Measurements from ENCODE around the gene CMC1. TPM values are rescaled to one million over a fixed set of nuclear protein-coding genes. Genes with fewer than 3 reads are reported as not detected.

CMC1 gene
- total RNA-seq, 1 donor from 2014 or later = 21.6 TPM

DNA sequence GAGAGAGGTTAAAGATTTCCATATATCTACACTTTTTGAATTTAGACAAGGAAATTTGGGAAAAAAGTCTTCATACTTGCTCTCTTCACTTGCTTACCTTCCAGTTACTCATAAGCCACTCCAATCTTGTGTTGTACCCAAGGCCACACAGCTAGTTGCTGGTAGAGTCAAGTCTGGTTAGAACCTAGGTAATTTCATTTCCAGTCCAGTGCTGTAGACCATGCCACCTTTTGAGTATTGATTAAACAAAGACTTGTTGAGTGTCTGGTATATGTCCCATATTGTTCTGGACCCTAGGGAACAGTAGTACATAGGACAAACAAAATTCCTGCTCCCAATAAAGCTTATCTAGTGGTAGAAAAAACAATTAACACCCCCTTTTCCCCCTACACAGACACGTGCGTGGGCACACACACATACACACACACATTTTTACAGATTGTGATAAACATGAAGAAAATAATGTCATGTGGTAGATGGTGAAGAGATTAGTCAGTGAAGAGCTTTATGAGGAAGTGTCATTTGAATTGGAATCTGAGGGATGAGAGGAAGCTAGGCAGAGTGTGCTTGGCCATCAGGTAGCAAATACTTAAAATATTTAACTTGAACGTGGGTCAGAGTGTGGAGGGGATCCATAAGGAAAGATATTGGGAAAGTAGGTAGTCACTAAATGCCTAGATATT, 2.1 kb downstream of the CMC1 start:
- H3K27me3 ChIP-seq = no peaks in the 10 kb centered on the region
- peaks cover 20% of the 10 kb centered on the region for H3K4me1 ChIP-seq
- H3K4me3 ChIP-seq = no peak overlapping the region
- no peak for DNase-seq (ENCODE audit: extremely low spot score in 2 of 2)
- intact Hi-C loops (cut with DNase I) = no loop called here
- TF ChIP-seq POLR2A (IDR thresholded peaks at IDR 0.05) = no peak
- no peak for TF ChIP-seq POLR2AphosphoS5 (IDR thresholded peaks at IDR 0.05; ENCODE audit: insufficient read depth in 1 of 2, low read depth in 1 of 2)
- TF ChIP-seq, protein P1, sequence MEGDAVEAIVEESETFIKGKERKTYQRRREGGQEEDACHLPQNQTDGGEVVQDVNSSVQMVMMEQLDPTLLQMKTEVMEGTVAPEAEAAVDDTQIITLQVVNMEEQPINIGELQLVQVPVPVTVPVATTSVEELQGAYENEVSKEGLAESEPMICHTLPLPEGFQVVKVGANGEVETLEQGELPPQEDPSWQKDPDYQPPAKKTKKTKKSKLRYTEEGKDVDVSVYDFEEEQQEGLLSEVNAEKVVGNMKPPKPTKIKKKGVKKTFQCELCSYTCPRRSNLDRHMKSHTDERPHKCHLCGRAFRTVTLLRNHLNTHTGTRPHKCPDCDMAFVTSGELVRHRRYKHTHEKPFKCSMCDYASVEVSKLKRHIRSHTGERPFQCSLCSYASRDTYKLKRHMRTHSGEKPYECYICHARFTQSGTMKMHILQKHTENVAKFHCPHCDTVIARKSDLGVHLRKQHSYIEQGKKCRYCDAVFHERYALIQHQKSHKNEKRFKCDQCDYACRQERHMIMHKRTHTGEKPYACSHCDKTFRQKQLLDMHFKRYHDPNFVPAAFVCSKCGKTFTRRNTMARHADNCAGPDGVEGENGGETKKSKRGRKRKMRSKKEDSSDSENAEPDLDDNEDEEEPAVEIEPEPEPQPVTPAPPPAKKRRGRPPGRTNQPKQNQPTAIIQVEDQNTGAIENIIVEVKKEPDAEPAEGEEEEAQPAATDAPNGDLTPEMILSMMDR (IDR thresholded peaks at IDR 0.05) = no peak
- no peaks in the 10 kb centered on the region for H3K36me3 ChIP-seq
- H3K27ac ChIP-seq = no peak overlapping the region
- H3K9me3 ChIP-seq = no peaks in the 10 kb centered on the region

DNA sequence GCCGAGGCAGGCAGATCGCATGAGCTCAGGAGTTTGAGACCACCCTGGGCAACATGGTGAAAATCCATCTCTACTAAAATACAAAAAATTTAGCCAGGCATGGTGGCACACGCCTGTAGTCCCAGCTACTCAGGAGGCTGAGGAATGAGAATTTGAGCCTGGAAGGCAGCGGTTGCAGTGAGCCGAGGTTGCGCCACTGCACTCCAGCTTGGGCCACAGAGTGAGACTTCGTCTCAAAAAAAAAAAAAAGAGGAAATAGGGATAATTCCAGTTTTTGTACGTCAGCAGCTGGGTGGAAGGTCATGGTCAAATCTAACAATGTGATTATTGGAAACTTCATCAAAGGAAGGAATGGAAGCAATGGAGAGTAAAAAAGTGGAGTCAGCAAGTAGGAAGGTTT, 3.1 kb downstream of the CMC1 start:
- TF ChIP-seq, protein P1 (IDR thresholded peaks at IDR 0.05) = no peak
- TF ChIP-seq POLR2AphosphoS5 (IDR thresholded peaks at IDR 0.05; ENCODE audit: insufficient read depth in 1 of 2, low read depth in 1 of 2) = no peak
- Histone ChIP-seq H3K9me3 (no peaks in the 10 kb centered on the region), H3K36me3 (no peaks in the 10 kb centered on the region), H3K27me3 (no peaks in the 10 kb centered on the region), H3K27ac (no peak overlapping the region), H3K4me3 (no peak overlapping the region), H3K4me1 (peaks cover 20% of the 10 kb centered on the region)
- intact Hi-C loops (cut with DNase I) = no loop called here
- DNase-seq (ENCODE audit: extremely low spot score in 2 of 2) = no peak

DNA sequence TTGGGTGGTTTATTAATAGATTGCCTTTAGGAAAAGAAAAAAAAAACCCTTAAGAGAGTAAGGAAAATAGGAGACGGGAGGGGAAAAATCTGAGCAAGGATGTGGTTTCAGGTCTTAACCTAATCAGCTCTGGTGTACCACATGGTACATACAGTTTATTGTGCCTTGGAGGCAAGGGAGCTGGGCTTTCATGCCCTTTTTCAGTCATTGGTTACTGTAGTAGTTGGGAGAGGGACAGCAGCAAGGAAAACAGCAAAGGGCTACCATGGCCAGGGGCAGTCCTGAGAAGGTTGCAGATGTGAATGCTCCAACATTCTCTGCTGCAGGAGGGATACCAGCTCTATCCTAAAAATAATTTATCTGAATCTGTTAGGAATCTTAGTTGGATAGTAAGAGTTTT, 5.9 kb downstream of the CMC1 start:
- Histone ChIP-seq H3K4me3 (no peak overlapping the region), H3K27me3 (no peaks in the 10 kb centered on the region), H3K36me3 (no peaks in the 10 kb centered on the region), H3K9me3 (no peaks in the 10 kb centered on the region), H3K27ac (no peak overlapping the region), H3K4me1 (peaks cover 23% of the 10 kb centered on the region)
- no peak for DNase-seq (ENCODE audit: extremely low spot score in 2 of 2)
- intact Hi-C loops (cut with DNase I) = no loop called here
- TF ChIP-seq, protein P1 (IDR thresholded peaks at IDR 0.05) = no peak
- TF ChIP-seq POLR2A (IDR thresholded peaks at IDR 0.05) (no peak), POLR2AphosphoS5 (IDR thresholded peaks at IDR 0.05; ENCODE audit: insufficient read depth in 1 of 2, low read depth in 1 of 2) (no peak)

DNA sequence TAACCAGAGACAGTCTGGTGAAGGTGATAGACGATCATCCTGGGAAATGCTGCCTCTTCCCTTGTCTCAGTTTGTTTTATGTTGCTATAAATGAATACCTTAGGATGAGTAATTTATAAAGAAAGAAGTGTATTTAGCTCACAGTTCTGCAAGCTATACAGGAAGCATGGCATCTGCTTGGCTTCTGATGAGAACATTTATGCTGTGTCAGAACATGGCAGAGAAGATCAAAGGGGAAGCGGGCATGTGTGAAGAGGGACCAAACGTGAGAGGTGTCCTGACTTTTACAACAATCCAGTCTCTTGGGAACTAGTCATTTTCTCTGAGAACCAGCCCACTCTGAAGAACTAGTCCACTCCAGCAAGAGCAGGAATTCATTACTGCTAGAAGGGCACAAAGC, 9.6 kb downstream of the CMC1 start:
- H3K4me3 ChIP-seq = no peak overlapping the region
- H3K27ac ChIP-seq = no peak overlapping the region
- intact Hi-C loops (cut with DNase I) = no loop called here
- no peak for DNase-seq (ENCODE audit: extremely low spot score in 2 of 2)
- peaks cover 15% of the 10 kb centered on the region for H3K4me1 ChIP-seq
- H3K36me3 ChIP-seq = no peaks in the 10 kb centered on the region
- H3K9me3 ChIP-seq = no peaks in the 10 kb centered on the region
- TF ChIP-seq POLR2A (IDR thresholded peaks at IDR 0.05) (no peak), POLR2AphosphoS5 (IDR thresholded peaks at IDR 0.05; ENCODE audit: insufficient read depth in 1 of 2, low read depth in 1 of 2) (no peak)
- TF ChIP-seq, protein P1 (IDR thresholded peaks at IDR 0.05) = no peak
- no peaks in the 10 kb centered on the region for H3K27me3 ChIP-seq

DNA sequence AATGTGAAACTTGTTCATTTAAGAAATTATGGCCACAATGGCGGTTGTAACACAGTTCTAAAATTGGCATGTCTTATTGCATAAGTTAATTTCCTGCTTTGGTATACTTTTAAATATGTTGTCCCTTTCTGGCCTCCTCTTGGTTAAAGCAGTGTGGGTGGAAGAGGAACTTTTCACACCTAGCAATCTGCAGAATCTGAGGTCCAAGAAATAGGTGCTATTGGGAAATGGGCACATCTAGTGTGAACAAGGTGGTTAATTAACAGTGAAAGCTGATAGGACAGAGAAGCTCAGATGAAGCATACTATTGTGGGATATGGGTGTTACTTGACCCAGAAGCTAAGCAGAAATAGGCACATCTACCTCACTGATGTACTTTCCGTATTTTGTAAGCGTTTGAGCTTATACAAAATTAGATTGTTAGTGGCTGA, 10.6 kb downstream of the CMC1 start:
- Histone ChIP-seq H3K27me3 (no peaks in the 10 kb centered on the region), H3K4me1 (peaks cover 15% of the 10 kb centered on the region), H3K4me3 (no peak overlapping the region), H3K27ac (no peak overlapping the region), H3K36me3 (no peaks in the 10 kb centered on the region), H3K9me3 (no peaks in the 10 kb centered on the region)
- intact Hi-C loops (cut with DNase I) = no loop called here
- no peak for DNase-seq (ENCODE audit: extremely low spot score in 2 of 2)
- TF ChIP-seq, protein P1 (IDR thresholded peaks at IDR 0.05) = no peak
- TF ChIP-seq POLR2AphosphoS5 (IDR thresholded peaks at IDR 0.05; ENCODE audit: insufficient read depth in 1 of 2, low read depth in 1 of 2) (no peak), POLR2A (IDR thresholded peaks at IDR 0.05) (no peak)

Measured in vagina (tissue), 2 donors.